Measurements from ENCODE around the gene ZNF488.
A peak's percentile ranks its signal among the peaks of the same experiment; 100 is the strongest.

Gene ZNF488

DNA sequence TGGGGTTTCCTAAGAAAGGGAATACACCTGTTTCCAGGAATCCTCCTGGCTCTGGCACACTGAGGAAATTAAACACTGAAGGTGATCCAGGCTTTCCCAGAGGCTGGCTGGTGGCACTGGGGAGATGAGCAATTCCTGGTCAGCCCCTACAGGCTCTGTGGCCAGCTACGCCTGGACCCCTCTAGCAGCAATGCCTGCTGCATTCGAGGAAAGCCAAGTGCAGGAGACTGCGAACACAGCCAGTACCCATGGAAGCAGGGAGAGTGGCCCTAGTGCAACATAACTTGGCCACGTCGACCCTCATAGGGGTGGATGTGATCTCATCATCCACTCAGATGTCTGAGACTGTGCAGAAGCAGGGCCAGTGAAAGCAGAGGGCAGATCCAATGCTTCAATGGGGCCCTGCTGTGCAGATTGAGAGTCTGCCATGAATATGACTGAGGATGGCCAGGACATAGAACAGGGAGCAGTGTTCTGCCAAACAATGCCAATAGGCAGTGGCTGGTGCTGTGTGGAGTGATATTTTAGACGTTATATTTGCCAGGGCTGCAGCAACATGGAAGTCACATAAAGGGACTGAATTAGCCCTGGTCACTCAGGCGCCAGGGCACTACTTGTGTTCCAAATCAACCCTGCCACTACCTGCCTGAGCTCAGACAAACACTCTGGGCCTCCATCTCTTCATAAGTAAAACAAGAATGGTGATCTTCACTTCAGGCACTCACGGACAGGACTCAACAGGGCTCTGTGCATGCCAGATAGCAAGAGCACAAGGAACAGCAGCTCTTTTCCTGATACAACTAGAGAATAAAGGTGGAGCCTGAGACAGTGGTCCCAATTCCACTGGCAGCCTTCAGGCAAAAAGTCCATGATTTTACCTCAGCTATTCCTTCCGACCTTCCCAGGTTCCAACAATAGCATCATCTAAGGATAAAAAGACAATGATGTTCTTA lies 2.4 kb downstream of the ZNF488 start:
- peak; percentile 42 for DNase-seq

DNA sequence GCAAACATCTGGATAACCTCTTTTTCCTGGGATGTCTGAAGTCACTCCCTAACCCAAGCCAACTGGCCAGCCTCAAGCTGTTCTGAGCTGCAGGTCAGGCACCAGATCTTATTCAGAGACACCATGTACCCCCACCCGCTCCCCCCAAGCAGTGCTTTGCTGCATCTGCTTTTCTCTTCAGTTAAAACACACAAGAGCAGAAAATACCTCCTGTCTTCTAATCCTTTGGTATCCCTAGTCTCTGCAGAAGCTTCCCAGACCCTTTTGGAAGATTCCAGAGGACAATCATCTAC lies 3.0 kb downstream of the ZNF488 start:
- peak; percentile 6 for DNase-seq

DNA sequence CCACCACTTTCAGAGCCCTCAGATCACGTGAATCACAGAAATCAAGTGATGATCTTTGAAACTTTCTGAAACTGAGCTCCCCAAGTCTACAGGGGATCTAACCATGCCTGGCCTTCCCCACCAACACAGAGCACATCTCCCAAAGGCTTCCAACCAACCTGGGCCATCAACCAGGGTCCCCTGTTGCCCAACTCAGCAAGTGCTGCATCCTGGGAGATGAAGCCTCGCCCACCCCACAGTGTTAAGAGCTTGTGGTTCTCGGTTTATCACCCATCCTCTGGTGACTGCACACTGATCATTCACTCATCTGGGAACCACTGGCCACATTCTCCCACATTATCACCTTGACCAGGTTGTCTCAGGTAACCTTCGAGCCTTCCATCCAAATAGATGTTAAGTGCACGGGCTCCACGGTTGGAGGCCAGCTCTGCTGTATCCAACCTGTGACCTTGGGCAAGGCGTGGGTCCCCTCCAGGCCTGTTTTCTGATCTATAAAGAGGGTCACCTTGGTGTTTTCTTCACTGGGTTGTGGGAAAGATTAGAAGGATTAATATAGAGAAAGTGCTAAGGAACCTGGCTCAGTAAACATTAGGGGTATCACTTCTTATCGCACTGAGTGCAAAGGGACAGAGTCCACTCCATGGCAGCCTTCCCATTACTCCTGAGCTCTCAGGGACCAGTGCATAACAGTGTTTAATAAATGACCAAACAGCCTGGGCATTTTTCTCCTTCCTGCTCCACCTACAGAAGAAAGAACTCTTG lies 3.6 kb downstream of the ZNF488 start:
- DNase-seq: peak; percentile 22

DNA sequence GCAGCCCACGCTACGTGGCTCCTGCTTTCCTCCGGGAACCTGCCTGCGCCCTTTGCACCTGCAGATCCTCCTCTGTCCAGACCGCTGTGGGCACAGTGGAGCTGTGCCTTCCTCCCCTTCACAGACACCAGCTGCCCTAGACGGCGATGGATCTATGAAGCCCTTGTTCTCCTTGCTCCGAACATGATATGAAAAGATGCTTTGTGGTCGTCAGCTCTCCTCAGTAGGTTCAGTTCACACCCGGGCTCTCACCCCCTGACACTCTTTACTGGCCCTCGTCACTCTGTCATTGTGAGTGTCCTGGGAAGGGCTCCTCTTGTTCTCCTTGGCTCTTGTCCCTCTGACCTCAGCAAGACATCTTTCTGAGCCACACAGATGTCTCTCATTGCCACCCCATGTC lies 4.2 kb downstream of the ZNF488 start:
- peak; percentile 18 for DNase-seq

DNA sequence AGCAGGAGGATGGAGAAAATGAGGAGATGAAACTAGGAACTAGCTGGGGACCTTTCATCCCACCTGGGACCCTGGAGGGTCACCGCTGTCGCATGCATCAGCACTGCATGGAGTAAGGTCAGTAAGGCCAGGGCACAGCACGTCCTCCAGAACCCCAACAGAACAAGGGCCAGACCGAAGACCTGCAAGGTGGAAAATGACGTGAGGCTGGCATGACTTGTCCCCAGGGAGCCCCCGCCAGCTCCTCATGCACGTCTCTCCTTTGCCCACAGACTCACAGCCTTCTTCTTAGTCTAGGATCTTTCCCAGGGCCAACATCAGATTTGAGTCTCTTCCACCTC lies 4.7 kb downstream of the ZNF488 start:
- peak; percentile 35 for DNase-seq

DNA sequence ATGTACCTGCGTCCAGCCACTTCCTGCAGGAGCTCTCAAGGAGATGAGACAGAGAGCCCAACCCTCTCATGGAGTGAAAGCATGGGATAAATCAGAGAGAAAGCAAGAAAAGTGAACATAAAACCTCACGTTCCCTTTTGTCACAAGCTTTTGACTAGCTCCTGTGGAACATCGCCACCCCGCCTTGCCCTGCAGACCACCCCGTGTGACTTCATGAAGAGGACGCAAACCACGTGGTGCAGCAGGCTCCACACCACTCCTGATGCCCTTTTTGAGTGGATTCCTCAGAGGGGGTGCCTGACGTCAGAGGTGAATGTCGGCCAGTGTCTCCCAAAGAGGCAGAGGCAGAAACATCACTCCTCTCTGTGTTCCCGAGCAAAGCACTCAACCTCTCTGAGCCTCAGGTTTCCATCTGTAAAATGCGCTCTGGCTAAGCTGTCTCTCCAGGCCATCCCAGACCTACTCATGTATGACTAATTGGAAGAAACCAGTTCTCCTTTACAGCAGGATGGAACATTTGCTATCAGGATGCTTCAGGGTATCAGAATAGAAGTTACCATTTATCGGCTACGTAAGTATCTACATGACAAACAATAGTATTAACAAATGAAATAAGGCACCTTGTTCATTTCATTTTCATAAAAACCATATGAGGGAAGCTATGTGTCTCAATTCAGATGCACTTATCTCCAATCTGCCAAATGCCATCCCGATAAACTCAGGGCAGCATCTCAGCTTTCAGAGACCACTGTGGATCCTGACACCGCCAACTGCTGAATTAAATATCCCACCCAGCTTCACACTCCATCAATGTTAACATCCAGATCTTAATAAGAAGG lies 5.3 kb downstream of the ZNF488 start:
- DNase-seq: peak; percentile 26

DNA sequence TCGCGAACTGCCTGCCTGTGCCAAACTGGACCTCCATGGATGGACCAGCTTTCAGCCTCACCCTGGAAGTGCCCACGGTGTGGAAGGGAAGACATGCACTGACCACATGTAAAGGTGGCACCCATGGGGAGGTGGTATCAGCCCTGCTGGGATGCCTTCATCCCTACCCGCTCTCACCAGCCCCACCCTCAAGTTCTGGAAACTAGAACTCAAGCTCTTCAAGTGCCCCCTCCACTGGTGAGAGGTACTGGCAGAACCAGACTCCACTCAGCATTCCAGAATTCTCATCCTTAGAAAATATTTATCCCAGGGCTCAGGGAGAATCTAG lies 5.9 kb downstream of the ZNF488 start:
- DNase-seq: peak; percentile 32

DNA sequence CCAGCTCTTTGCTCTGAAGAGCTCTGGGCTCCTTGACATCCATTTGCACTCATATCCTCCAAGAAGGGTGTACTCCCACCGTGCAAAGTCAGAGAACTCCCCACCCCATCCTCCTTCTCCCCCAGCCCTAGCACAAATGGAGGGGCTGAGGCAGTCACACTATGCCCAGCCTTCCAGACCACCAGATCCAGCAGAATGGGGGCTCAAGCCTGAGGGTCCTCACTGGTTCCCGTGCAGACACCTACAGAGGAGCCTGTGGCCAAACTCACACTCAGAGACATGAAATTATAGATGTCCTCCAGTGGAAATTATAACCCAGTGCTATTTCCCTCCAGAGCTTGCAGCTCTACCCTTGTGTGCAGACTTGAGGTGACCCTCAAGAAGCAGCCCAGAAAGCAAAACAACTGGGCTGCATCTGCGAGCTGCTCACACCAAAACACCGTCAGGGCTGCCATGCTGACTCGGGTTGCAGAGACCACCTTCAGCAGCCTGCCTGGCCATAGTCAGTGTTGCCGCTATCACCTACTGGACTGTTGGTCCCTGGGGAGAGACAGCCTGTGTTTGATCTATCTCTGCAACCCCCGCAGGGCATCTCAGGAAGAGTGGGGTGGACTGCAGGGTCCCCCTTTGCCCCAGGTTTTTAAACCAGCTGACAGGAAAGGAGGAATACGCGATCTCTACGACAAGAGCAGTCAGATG lies 7.4 kb downstream of the ZNF488 start:
- DNase-seq: peak; percentile 25

DNA sequence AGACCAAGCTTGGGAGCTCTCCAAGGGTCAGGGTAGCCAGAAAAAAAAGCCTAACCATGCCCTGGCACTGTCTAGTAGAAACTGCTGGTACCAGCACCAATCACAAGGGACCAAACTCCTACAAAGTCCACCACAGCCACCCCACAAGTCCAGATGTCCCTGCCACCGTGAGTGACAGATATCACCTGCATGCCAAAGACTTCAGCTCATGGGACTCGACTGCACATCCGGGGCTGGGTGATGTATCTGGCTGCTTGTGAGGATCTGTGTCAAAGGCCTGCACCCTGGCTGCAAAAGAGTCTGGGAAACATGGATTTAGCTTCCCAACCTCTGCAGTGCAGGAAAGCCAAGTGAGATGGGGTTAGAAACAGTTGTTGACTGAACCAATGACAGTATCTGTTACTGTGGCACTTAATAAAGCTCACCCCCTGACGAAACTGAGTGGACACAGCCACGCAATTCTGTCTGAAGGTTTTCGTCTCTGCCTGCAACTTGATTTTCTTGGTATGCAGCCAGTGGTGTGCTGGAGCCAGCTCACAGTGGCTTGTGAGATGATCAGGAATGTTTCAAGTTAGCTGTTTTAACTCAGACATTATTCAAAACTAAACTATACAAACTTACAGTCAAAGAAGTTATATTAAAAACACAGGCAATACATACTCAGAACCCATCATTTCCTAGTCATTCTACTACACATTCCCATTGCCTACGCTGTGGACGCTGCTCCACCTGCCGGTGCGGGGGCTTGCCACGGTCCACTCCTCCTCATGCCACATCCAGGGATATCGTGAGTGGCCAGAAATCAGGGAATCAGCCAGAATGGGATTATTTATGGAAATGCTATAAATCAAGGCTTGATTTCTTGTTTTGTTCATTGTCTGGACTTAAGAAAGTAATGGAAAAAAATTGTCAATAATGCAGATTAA lies 9.2 kb downstream of the ZNF488 start:
- DNase-seq: peak; percentile 36

DNA sequence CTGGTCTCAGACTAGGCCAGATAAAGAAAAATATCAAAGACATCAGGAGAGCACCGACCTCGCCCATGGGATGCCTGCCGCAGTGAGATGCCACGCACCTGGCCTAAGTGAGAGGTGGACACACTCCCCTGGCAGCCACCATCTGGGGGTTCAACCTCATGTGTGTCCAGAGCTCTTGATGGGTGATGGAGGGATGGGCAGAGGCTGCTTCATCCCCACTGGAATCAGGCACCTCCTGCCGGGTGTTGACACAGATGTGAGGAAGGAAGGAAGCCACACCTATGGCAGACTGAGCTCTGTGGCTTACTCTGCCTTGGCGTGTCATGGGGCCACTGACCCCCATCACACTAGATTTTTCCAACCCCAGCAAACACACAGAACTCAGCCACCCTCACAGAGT lies 11.4 kb downstream of the ZNF488 start:
- DNase-seq: peak; percentile 34

DNA sequence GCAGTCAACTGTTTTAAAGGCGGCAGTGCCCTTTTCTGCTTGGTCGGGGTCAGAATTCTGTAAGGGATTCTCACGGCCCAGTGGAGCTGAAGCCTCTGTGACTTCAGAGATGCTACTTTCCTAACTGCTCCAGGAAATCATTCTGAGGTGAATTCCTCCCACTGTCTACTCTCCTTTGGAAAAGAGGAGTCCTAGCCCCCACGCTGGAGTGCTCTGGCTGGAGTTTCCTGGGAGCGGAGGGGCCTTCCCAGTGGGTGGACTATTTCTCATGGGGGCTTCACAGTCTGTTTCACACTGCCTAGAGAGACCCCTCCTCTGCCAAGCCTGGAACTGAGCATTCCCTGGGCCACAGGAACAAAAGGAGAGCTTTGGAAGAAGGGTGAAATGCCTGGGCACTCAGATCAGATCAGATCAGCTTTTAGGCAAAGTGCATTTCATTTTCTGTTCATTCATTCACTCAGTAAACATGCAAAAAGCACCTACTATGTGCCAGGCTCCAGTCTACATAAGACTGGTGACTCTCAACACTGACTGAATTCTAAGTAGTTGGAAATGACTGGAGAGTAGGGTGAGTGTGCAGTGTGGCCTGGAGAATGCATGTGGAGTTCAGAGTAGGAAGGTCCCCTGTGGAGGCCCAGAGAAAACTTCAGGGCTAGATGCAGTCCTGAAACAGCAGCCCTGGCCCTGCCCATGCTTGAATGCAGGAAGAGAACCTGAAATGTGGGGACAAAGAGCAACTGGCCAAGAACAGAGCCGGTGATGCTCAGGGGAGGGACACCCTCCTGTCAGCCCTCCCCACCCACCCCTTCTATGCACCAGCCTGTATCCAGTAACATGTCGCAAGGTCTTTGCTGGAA lies 12.2 kb downstream of the ZNF488 start:
- DNase-seq: peak; percentile 13

DNA sequence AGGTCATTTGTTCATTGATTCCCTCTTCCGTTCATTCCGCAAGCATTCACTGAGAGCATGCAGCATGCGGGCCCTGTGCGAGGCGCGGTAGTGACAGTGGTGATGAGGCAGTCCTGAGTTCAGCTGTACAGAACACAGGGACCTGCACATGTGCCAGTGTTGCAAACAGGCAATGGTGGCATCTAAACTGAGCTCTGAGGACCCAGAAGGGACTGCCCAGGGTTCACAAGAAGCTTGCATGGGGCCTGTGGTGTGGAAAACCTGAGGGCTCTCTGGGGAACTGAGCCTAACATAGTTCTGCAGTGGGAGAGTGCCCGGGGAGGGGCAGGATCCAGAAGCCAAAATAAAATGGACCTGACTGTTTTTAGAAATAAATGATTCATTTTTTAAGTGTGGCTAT lies 13.2 kb downstream of the ZNF488 start:
- DNase-seq: peak; percentile 37

DNA sequence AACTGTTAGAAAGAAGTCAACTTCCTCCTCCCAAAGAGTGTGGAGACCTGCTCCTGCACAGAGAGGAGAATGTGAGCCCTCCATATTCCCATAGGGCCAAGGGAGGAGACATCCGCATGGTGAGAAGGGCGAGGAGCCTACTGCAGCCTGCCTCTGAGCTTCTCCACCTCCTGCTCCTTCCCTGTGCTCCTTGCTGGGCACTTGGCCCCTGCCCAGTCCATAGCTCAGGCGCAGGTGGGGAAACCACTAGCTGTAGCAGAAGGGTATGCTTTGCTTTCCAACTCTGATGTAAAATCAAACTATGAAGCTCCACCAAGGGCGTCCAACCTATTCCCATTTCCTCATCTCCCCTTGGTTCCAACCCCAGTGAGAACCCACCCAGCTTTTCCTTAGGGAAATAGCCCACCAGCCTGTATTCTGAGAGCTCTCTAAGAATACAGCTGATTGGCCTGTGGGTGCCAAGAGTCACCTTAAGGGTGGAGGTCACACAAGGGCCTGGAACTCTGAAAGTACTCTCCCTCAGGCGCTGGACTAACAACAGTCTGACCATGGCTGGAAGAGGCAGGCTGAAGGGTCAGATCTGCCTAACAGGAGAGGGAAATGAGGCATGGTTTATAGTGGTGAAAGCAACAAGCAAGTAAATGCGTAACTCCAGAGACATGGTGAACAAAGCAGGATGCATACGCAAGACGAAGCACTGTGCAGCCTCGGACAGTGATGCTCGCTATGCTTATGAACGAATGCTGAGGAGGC lies 13.9 kb downstream of the ZNF488 start:
- DNase-seq: peak; percentile 22

DNA sequence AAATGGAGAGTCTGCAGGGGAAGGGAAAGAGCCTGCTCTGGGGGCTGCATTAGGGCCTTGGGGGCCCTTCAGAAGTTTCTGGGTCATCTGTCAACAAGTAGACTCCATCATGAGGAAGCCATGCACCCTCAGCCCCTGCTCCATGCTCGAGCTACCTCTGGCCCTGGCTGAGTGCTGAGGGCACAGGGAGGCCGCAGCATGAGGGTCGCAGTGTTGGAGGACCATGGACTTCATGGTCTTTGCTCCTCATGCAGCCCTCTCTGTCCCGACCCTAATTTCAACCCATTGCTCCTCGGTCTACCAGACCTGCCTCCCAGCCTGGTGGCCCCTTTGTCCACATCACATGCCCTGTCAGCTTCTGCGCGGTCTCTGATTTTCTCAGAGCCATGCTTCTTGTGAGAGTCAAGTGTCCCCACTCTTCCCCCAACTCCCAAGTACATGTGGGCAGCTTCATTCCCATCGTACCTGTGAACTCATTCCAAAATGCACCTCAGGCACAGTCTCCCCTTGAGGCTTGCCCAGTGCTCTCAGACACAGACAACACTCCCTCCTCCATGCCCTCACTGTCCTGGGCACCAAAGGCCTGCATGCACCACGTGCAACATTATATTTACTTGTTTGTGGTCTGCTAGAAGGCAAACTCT lies 14.7 kb downstream of the ZNF488 start:
- DNase-seq: peak; percentile 15

DNA sequence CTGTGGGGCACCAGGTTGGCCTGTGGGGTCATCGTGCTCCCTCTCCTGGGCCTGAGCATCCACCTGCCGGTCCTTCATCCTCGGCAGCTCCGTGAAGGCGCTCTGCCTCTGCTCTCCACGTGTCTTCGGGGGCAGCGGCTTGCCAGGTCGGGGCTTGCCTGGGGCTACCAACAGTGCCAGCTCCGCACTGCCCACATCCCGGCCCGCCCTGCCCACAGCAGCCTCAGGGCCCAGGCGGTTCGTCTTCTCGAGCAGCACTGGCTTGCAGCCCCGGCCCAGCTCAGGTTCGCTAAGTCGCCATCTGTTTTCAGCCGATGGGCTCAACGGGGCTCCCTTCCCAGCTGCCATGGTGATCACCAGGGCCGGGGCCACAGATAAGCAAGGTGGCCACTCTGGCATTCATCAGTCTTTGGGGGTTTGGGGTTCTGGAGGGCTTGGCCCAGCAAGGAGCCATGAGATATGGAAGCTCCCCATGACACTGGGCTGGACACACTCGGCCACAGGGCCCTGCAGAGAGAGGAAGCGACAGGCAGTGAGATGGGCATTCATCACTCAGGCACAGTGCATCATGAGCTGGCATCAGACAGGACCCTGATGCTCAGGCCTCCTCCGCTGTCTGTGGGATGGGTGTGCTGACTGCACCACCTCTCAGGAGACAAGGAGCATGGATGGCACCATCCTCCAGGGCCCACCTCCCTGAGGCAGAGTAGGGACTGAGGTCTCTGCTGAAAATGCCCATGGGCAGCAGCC lies 15.5 kb downstream of the ZNF488 start:
- peak; percentile 36 for DNase-seq

DNA sequence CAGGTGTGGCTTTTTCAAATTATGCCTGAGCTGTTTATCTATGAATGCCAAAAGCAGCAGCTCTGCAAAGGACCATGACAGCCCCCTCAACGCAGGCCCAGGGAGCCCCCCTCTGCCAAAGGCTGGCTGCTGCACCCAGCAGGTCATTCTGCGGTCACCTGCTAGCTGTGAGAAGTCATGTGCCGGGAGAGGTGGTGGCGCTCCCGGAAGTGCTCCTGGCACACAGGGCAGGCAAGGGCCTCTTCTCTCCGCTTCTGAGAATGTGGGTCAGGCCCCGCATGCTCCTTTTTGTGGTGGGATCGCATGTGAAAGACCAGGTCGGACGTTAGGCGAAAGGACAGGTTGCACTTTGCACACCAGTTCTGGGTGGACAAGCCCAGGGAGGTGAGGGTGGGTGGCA lies 16.4 kb downstream of the ZNF488 start:
- DNase-seq: no peak

DNA sequence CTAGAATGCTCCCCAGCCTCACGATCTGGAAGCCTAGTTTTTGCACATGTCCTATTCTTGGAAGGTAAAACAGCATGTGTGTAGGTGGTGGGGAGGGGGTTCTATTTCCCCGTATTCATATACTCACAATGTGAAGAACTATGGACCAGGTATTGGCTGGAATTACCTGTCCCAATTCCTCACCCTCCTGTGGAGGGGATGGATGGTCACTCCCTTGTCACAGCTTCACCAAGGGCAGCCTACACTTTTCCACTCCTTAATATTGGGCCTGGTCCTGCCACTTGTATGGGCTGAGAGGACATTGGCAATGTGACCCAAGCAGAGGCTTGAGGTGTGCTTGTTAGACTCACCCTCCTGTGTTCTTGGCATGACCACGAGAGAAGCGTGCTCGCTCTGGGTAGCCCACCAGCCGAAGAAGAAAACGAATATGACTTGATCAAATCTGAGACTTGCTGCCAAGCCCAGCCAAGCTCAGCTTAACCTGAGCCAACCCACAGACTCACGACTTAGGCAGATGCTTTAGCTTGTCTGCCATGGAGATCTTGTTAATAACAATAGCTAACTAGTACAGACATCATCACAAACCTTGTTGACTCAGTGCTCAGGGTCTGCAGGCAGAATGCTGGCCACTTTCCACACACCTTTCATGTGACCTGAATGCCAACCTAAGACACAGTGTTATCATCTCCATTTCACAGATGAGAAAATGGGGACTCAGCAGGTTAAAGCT lies 17.2 kb downstream of the ZNF488 start:
- DNase-seq: peak; percentile 18

DNA sequence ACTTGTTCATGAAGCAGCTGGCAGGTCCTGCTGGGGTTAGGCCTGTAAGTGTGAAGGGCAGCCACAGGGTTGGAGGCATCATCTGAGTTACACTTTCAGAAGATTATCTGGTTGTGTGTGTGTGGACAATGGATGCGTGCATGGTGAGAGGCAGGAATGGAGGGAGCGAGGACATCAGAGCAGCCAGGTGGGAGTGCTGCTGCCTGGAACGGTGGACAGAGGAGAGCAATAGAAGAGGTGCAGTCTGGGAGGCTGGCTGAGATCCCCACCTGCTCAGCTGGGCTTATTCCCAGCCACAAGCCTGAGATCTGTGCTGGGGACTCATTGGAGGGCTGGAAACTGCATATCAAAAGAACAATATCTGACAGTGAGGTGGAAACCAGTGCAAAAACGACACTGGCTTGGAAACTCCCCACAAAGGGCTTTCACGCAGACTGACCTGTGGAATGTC lies 17.9 kb downstream of the ZNF488 start:
- DNase-seq: no peak

All from activated CD8-positive, alpha-beta memory T cell treated with anti-CD3 and anti-CD28 coated beads, Interleukin-2, amount 50 U/mL, for 48 hours (primary cell).